Body of pancreas (tissue), 4 donors: ENCODE data around the gene GRIA4. TPM values are rescaled to one million over a fixed set of nuclear protein-coding genes. Genes with fewer than 3 reads are reported as not detected.

Experiments used
- ATAC-seq: fragments of 150-250 bp; one replicate; pipeline ENCODE4 v1.9.1; 2016
- DNase-seq, 4 donors: peaks; one replicate each; pipeline ENCODE4 v3.0.0-alpha.2; 2019
- H3K27ac ChIP-seq, 4 donors: fragments of 200-600 bp; sonication (generic); 1 replicate in 3 of 4; 2 replicates in 1 of 4; pipeline versions ENCODE4 v1.5.1 to v1.6.1; 2016 to 2019; ENCODE audit warnings: mild to moderate bottlenecking in 1 of 4, mixed read lengths in 1 of 4, moderate library complexity in 1 of 4
- H3K27me3 ChIP-seq, 2 donors: fragments of 200-600 bp; sonication (generic); one replicate each; pipeline ENCODE4 v1.6.0; 2016; ENCODE audit warnings: mild to moderate bottlenecking in 1 of 2
- H3K36me3 ChIP-seq, 2 donors: fragments of 200-600 bp; sonication (generic); replicated peaks in 1 of 2; 2 replicates each; pipeline ENCODE4 v1.5.1; 2016; ENCODE audit warnings: low read depth in 2 of 2; ENCODE audit not compliant: insufficient read depth in 1 of 2
- H3K4me1 ChIP-seq: fragments of 200-600 bp; sonication (generic); one replicate; pipeline ENCODE4 v1.6.0; 2016
- H3K4me3 ChIP-seq, 2 donors: fragments of 200-600 bp; sonication (generic); 1 replicate in 1 of 2; 2 replicates in 1 of 2; pipeline ENCODE4 v1.5.1; 2016 to 2019
- H3K9me3 ChIP-seq, 3 donors: fragments of 200-600 bp; sonication (generic); 1 replicate in 2 of 3; 2 replicates in 1 of 3; pipeline ENCODE4 v1.5.1; 2016
- CTCF ChIP-seq, 7 experiments: fragments of 450-650 bp in 4 of 7; fragments of 200-600 bp in 3 of 7; sonication (generic) in 3 of 7; IDR thresholded peaks; one replicate each; pipeline ENCODE4 v1.5.1; 2016 to 2019; ENCODE audit warnings: antibody characterized with exemption in 7 of 7
- POLR2A ChIP-seq, 3 donors: fragments of 450-650 bp; IDR thresholded peaks; one replicate each; pipeline ENCODE4 v1.6.1; 2016; ENCODE audit warnings: antibody characterized with exemption in 3 of 3, mild to moderate bottlenecking in 2 of 3
- WGBS, 2 donors: methylation state at CpG; one replicate each; pipeline ENCODE4 v1.1.5; 2017; 5-methylcytosine and 5-hydroxymethylcytosine counted together
- intact Hi-C: fragments of 100-400 bp; cut with DNase I; formaldehyde crosslinking; loops from one replicate; pipeline ENCODE4 v1.15.1; 2023
- total RNA-seq, 2 donors: library from RNA; depleted of rRNA; stranded (reverse); fragments of >200 nt; gene quantifications; one replicate each; pipeline ENCODE4 v1.1.0, GENCODE V29; 2016

Gene GRIA4
- total RNA-seq, 2 donors from 2014 or later: 0.26 TPM; not detected in 1

- Histone ChIP-seq H3K4me1 (no peaks in the 10 kb centered on the region), H3K27me3 (no peaks in the 10 kb centered on the region), H3K9me3 (no peaks in the 10 kb centered on the region), H3K4me3 (no peak overlapping the region), H3K36me3 (no peaks in the 10 kb centered on the region), H3K27ac (no peak overlapping the region)
- DNase-seq (no peak), ATAC-seq (no peak)
- intact Hi-C loops: no loop called here
- no peak for TF ChIP-seq CTCF (IDR thresholded peaks at IDR 0.05)
- no peak for TF ChIP-seq POLR2A (IDR thresholded peaks at IDR 0.05)
- 67 to 75% methylated on average over 2 of the region's 2 CpGs for WGBS, 2 donors
Observed at GRCh38 chr11:105799728-105800462, 190.0 kb downstream of the GRIA4 start.

GRCh38 chr11:105802390-105802789 lies 192.5 kb downstream of the GRIA4 start:
- ATAC-seq: no peak

GRCh38 chr11:105811242-105811641 lies 201.4 kb downstream of the GRIA4 start:
- Histone ChIP-seq H3K9me3 (no peaks in the 10 kb centered on the region), H3K27me3 (no peaks in the 10 kb centered on the region), H3K27ac (no peak overlapping the region), H3K4me3 (no peak overlapping the region), H3K4me1 (no peaks in the 10 kb centered on the region), H3K36me3 (no peaks in the 10 kb centered on the region)
- TF ChIP-seq CTCF (IDR thresholded peaks at IDR 0.05) (no peak), POLR2A (IDR thresholded peaks at IDR 0.05) (no peak)
- WGBS, 2 donors: 57 to 58% methylated on average over 5 of the region's 5 CpGs
- DNase-seq (no peak), ATAC-seq (no peak)
- intact Hi-C loops: no loop called here

More at GRCh38 chr11:105802390-105802789, 192.5 kb downstream of the GRIA4 start:
- H3K4me1 ChIP-seq: no peaks in the 10 kb centered on the region
- H3K27me3 ChIP-seq: no peaks in the 10 kb centered on the region
- no peak overlapping the region for H3K27ac ChIP-seq
- H3K4me3 ChIP-seq: no peak overlapping the region
- TF ChIP-seq CTCF (IDR thresholded peaks at IDR 0.05) (no peak), POLR2A (IDR thresholded peaks at IDR 0.05) (no peak)
- intact Hi-C loops: no loop called here
- no peak for DNase-seq
- H3K36me3 ChIP-seq: no peaks in the 10 kb centered on the region
- H3K9me3 ChIP-seq: no peaks in the 10 kb centered on the region

GRCh38 chr11:105821372-105821771 lies 211.5 kb downstream of the GRIA4 start:
- no peaks in the 10 kb centered on the region for H3K4me1 ChIP-seq
- H3K9me3 ChIP-seq: peaks cover 0 to 3% (median 0%) of the 10 kb centered on the region in 3 donors
- WGBS, 2 donors: 59 to 72% methylated on average over 4 of the region's 4 CpGs
- intact Hi-C loops: no loop called here
- H3K4me3 ChIP-seq: no peak overlapping the region
- no peak for ATAC-seq
- no peaks in the 10 kb centered on the region for H3K36me3 ChIP-seq
- DNase-seq: no peak
- no peaks in the 10 kb centered on the region for H3K27me3 ChIP-seq
- no peak for TF ChIP-seq POLR2A (IDR thresholded peaks at IDR 0.05)
- no peak for TF ChIP-seq CTCF (IDR thresholded peaks at IDR 0.05)
- H3K27ac ChIP-seq: no peak overlapping the region

GRCh38 chr11:105821781-105822180 lies 211.9 kb downstream of the GRIA4 start:
- WGBS, 2 donors: 58 to 64% methylated on average over 8 of the region's 8 CpGs
- intact Hi-C loops: no loop called here

More at GRCh38 chr11:105821781-105822180, 211.9 kb downstream of the GRIA4 start:
- ATAC-seq (no peak), DNase-seq (no peak)
- peaks cover 0 to 3% (median 0%) of the 10 kb centered on the region in 3 donors for H3K9me3 ChIP-seq
- H3K36me3 ChIP-seq: no peaks in the 10 kb centered on the region
- H3K27ac ChIP-seq: no peak overlapping the region
- no peak overlapping the region for H3K4me3 ChIP-seq
- H3K4me1 ChIP-seq: no peaks in the 10 kb centered on the region
- H3K27me3 ChIP-seq: no peaks in the 10 kb centered on the region
- TF ChIP-seq POLR2A (IDR thresholded peaks at IDR 0.05) (no peak), CTCF (IDR thresholded peaks at IDR 0.05) (no peak)
